IgD-negative memory B cell (primary cell): ENCODE data around the gene HIPK2. TPM values are rescaled to one million over a fixed set of nuclear protein-coding genes. Genes with fewer than 3 reads are reported as not detected.

Experiments used
- H3K27ac Mint-ChIP-seq, 3 donors: one replicate each; pipeline ENCODE4 v1.8.0; 2020 to 2022; ENCODE audit warnings: mild to moderate bottlenecking in 3 of 3, mixed read lengths in 3 of 3, moderate library complexity in 1 of 3
- H3K27me3 Mint-ChIP-seq: one replicate; pipeline ENCODE4 v1.8.0; 2021; ENCODE audit warnings: mixed read lengths
- H3K36me3 Mint-ChIP-seq: one replicate; pipeline ENCODE4 v1.8.0; 2020; ENCODE audit warnings: mild to moderate bottlenecking, mixed read lengths
- H3K4me1 Mint-ChIP-seq, 3 donors: one replicate each; pipeline ENCODE4 v1.8.0; 2020 to 2022; ENCODE audit warnings: mixed read lengths in 3 of 3, mild to moderate bottlenecking in 1 of 3
- H3K4me3 Mint-ChIP-seq, 4 donors: one replicate each; pipeline ENCODE4 v1.8.0; 2020 to 2022; ENCODE audit warnings: mild to moderate bottlenecking in 4 of 4, mixed read lengths in 4 of 4, moderate library complexity in 3 of 4
- H3K9me3 Mint-ChIP-seq, 3 donors: one replicate each; pipeline ENCODE4 v1.8.0; 2020 to 2021; ENCODE audit warnings: mixed read lengths in 3 of 3, mild to moderate bottlenecking in 1 of 3
- polyA plus RNA-seq: library from polyadenylated mRNA; unstranded; fragments of 300-500 nt; fragmentation: Illumina TruSeq; gene quantifications from one replicate; pipeline ENCODE4 v1.2.3, GENCODE V29; 2021

HIPK2 gene
- polyA plus RNA-seq, 1 donor from 2014 or later, result 5.5 TPM

GRCh38 chr7:139752604-139753003 is 25.2 kb downstream of the HIPK2 start:
- H3K36me3 Mint-ChIP-seq, result peaks cover 11% of the 10 kb centered on the region
- no peaks in the 10 kb centered on the region for H3K9me3 Mint-ChIP-seq
- H3K27me3 Mint-ChIP-seq, result peaks cover 2% of the 10 kb centered on the region
- peaks cover 43 to 49% (median 45%) of the 10 kb centered on the region in 3 donors for H3K4me1 Mint-ChIP-seq
- peak overlapping the region in 1 of 3 donors; percentile 64 for H3K27ac Mint-ChIP-seq
- H3K4me3 Mint-ChIP-seq, result no peak overlapping the region

DNA sequence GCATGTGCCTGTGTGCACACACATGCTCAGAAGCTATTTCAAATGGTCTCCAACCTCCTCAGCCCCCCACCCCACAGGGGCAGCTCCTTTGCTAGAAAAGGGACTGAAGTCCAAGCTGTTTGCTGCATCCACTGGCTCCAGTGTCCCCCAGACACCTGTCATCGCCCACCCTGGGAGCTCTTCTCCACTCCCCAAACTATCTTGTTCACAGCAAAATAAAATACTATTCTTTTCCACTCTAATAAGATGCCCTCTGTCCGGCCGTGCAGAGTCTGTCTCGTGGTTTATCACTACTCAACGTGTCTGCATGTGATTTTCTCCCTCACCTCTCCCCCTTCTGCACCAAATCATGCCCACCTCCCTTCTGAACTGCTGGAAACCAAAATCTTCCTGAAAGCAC is 25.6 kb downstream of the HIPK2 start:
- Mint-ChIP-seq H3K36me3 (peaks cover 11% of the 10 kb centered on the region), H3K9me3 (no peaks in the 10 kb centered on the region), H3K27me3 (peaks cover 2% of the 10 kb centered on the region), H3K4me1 (peaks cover 38 to 46% (median 43%) of the 10 kb centered on the region in 3 donors), H3K4me3 (peak overlapping the region in 1 of 4 donors; percentile 20), H3K27ac (peak overlapping the region in 2 of 3 donors; percentile 59 to 64)

- H3K27ac Mint-ChIP-seq, result peak overlapping the region in 1 of 3 donors; percentile 89
- H3K9me3 Mint-ChIP-seq, result no peaks in the 10 kb centered on the region
- no peak overlapping the region for H3K4me3 Mint-ChIP-seq
- peaks cover 2% of the 10 kb centered on the region for H3K27me3 Mint-ChIP-seq
- H3K36me3 Mint-ChIP-seq, result peaks cover 9% of the 10 kb centered on the region
- H3K4me1 Mint-ChIP-seq, result peaks cover 27 to 48% (median 45%) of the 10 kb centered on the region in 3 donors
Observed at GRCh38 chr7:139750459-139751095, 27.2 kb downstream of the HIPK2 start.

DNA sequence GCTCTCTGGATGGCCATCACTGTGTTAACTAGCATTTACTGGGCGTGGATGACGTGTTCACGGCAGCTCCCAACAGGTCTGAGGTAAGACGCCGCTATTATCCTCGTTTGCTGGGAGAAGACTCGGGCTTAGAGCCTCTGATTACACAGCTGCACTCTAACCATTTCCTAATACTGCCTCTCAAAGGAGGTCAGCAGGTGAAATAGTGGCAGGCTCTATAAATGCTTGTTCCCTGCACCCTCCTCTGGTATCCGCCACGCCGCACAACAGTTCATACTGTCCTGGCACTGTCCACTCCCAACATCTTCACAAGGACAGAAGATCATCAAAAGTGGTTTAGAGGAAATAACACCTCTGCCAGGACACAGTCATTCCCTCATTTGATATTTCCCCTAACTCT is 28.3 kb downstream of the HIPK2 start:
- H3K4me3 Mint-ChIP-seq, result no peak overlapping the region
- H3K36me3 Mint-ChIP-seq, result peaks cover 6% of the 10 kb centered on the region
- H3K9me3 Mint-ChIP-seq, result no peaks in the 10 kb centered on the region
- H3K27me3 Mint-ChIP-seq, result peaks cover 2% of the 10 kb centered on the region
- peaks cover 22 to 48% (median 46%) of the 10 kb centered on the region in 3 donors for H3K4me1 Mint-ChIP-seq
- peak overlapping the region in 2 of 3 donors; percentile 36 to 90 for H3K27ac Mint-ChIP-seq

DNA sequence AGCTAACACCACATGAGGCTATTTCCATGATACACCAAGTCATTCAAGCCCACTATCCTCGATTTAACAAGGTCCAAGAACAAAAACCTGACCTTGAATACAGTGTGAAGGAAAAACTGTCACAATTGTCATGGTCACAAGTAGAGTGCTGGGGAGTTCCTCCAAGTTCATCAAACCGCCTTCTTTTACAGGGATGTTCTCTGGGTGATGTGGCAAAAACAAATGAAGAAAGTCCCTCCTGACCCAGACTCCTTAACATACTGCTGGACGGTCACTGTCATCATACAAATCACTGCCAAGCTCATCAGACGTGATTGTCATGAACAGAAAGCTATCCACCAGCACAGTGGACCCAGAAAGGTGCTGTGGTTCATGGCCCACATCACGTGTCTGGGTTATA is 28.9 kb downstream of the HIPK2 start:
- Mint-ChIP-seq H3K9me3 (no peaks in the 10 kb centered on the region), H3K27me3 (peaks cover 2% of the 10 kb centered on the region), H3K4me1 (peaks cover 26 to 50% (median 48%) of the 10 kb centered on the region in 3 donors), H3K36me3 (peaks cover 6% of the 10 kb centered on the region), H3K27ac (no peak overlapping the region), H3K4me3 (no peak overlapping the region)

GRCh38 chr7:139748373-139748765 is 29.4 kb downstream of the HIPK2 start:
- Mint-ChIP-seq H3K4me1 (peaks cover 31 to 49% (median 48%) of the 10 kb centered on the region in 3 donors), H3K9me3 (no peaks in the 10 kb centered on the region), H3K4me3 (no peak overlapping the region), H3K27me3 (peaks cover 2% of the 10 kb centered on the region), H3K36me3 (peaks cover 6% of the 10 kb centered on the region), H3K27ac (peak overlapping the region in 1 of 3 donors; percentile 92)

DNA sequence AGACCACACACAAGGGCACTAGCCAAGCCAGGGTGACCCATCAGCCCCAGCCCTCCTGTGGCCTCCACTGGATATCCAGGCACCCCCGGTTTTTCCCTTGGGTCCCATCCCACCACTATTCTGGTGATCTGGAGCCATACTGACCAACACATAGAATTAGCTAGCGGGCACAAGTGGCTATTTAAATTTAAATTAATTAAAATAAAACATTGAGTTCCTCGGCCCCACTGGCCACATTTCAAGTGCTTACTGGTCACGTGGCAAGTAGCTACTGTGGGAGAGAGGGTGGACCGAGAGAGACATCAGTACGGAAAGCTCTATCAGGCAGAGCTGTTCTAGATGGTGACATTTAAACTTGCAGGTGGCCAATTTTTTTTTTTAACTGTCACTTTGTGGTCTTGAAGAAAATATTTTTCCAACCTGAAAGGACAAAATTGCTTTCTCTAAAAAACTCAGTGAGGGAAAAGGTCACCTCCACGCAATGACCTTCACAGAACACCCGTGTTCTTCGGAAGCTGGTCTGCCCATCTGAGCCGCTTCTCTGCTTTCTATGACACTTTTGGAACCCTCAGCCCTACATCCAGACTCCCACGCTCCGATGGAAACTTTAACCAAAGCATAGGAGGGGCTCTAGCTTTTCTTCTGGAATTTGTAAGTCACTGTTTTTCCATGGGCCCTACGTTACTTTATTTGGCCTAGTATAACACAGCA is 30.0 kb downstream of the HIPK2 start:
- Mint-ChIP-seq H3K27ac (peak overlapping the region in 1 of 3 donors; percentile 92), H3K27me3 (peaks cover 2% of the 10 kb centered on the region), H3K4me1 (peaks cover 28 to 48% (median 45%) of the 10 kb centered on the region in 3 donors), H3K36me3 (peaks cover 4% of the 10 kb centered on the region), H3K4me3 (no peak overlapping the region), H3K9me3 (no peaks in the 10 kb centered on the region)

DNA sequence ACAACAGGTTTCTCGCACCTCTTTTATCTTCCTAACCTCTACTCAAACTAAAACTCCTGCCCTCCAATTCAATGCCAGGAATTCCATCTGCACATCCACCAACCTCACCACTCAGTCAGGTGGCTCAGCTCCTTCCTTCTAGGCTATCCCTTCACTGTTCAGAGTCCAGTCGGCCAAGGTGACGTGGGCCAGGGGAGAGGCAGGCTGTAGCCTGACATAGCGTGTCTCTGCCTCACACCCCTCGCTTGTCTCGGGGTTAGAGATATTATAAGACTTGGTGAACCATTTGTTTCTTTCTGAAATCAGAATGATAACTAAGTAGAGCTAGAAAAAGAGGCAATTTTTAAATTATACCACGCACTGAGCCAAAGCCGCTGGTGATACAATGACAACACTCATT is 31.1 kb downstream of the HIPK2 start:
- H3K36me3 Mint-ChIP-seq, result peaks cover 4% of the 10 kb centered on the region
- H3K4me3 Mint-ChIP-seq, result peak overlapping the region in 1 of 4 donors; percentile 58
- H3K9me3 Mint-ChIP-seq, result no peaks in the 10 kb centered on the region

GRCh38 chr7:139745678-139746143 is 32.1 kb downstream of the HIPK2 start:
- Mint-ChIP-seq H3K27ac (peak overlapping the region in 1 of 3 donors; percentile 13), H3K4me3 (peak overlapping the region in 1 of 4 donors; percentile 50), H3K27me3 (no peaks in the 10 kb centered on the region), H3K36me3 (peaks cover 2% of the 10 kb centered on the region), H3K9me3 (no peaks in the 10 kb centered on the region), H3K4me1 (peaks cover 22 to 48% (median 40%) of the 10 kb centered on the region in 3 donors)

More for the DNA sequence above, 31.1 kb downstream of the HIPK2 start:
- H3K4me1 Mint-ChIP-seq, result peaks cover 22 to 48% (median 42%) of the 10 kb centered on the region in 3 donors
- H3K27ac Mint-ChIP-seq, result peak overlapping the region in 2 of 3 donors; percentile 40 to 59
- H3K27me3 Mint-ChIP-seq, result no peaks in the 10 kb centered on the region

DNA sequence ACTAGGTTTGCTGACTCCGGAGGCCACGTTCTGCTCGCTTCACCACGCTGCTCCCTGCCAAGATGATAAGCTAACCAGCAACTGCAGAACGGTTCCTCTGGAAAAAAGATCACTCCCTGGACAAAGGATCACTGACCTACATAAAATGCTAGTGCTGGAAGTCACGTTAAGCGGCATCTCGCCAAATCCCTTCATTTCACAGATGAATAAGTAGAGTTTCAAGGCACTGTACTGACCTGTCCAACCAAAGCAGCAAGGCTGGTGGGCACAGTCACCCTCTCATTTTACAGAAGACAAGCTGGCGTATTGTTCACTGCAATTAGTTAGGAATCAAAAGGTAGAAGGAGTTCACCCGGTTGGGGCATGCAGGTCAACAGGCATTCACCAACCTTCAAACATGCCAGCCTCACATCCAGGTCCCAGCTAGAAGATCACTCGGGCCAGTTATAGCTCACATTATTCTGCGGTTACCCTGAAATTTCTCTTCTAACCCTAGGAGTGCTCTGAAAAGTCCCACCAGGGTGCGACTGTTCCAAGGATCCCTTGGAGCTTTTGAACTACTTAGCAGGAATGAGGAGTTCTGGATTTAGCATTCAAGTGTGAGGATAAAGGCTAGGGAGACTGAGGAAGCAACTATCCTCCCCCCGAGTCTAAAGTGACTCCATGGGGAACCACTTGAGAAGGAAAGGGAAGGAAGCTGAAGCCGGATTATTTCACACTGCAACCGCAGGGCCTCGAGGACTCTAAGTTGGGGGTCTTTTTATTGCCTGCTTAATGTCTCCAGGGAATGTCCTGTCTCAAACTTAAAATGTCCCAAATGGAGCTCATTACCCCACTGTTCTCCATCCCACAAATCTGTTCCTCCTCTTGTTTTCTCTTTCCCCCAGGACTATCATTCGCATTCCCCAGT is 32.8 kb downstream of the HIPK2 start:
- no peaks in the 10 kb centered on the region for H3K27me3 Mint-ChIP-seq
- H3K4me1 Mint-ChIP-seq, result peaks cover 18 to 44% (median 39%) of the 10 kb centered on the region in 3 donors
- H3K36me3 Mint-ChIP-seq, result peaks cover 1% of the 10 kb centered on the region
- no peaks in the 10 kb centered on the region for H3K9me3 Mint-ChIP-seq
- H3K27ac Mint-ChIP-seq, result peak overlapping the region in 2 of 3 donors; percentile 63 to 75
- H3K4me3 Mint-ChIP-seq, result peak overlapping the region in 1 of 4 donors; percentile 60

- peaks cover 1% of the 10 kb centered on the region for H3K36me3 Mint-ChIP-seq
- H3K9me3 Mint-ChIP-seq, result no peaks in the 10 kb centered on the region
- no peaks in the 10 kb centered on the region for H3K27me3 Mint-ChIP-seq
- H3K4me1 Mint-ChIP-seq, result peaks cover 23 to 44% (median 35%) of the 10 kb centered on the region in 3 donors
- H3K27ac Mint-ChIP-seq, result peak overlapping the region in 2 of 3 donors; percentile 9 to 63
- no peak overlapping the region for H3K4me3 Mint-ChIP-seq
Observed at GRCh38 chr7:139743967-139744767, 33.6 kb downstream of the HIPK2 start.

GRCh38 chr7:139743267-139743966 is 34.4 kb downstream of the HIPK2 start:
- Mint-ChIP-seq H3K36me3 (peaks cover 1% of the 10 kb centered on the region), H3K27ac (peak overlapping the region in 1 of 3 donors; percentile 73), H3K27me3 (no peaks in the 10 kb centered on the region), H3K4me1 (peaks cover 23 to 42% (median 39%) of the 10 kb centered on the region in 3 donors), H3K9me3 (no peaks in the 10 kb centered on the region), H3K4me3 (peak overlapping the region in 2 of 4 donors; percentile 16 to 53)

GRCh38 chr7:139741789-139742344 is 35.9 kb downstream of the HIPK2 start:
- no peak overlapping the region for H3K4me3 Mint-ChIP-seq
- no peaks in the 10 kb centered on the region for H3K27me3 Mint-ChIP-seq
- H3K4me1 Mint-ChIP-seq, result peaks cover 39 to 54% (median 50%) of the 10 kb centered on the region in 3 donors
- peaks cover 1% of the 10 kb centered on the region for H3K36me3 Mint-ChIP-seq
- H3K9me3 Mint-ChIP-seq, result no peaks in the 10 kb centered on the region
- H3K27ac Mint-ChIP-seq, result peak overlapping the region in 2 of 3 donors; percentile 67 to 73
